AG04449 (cell line): ENCODE data around the gene WWP2.
"Not testable (repeated sequence)": the region's sequence is repeated elsewhere in the genome, so short reads cannot be mapped to it uniquely, and the experiment has no call there.

Experiments used
- CTCF ChIA-PET: fragments of 350-600 bp; formaldehyde crosslinking; extraction: SDS; loops from one replicate; lab custom pipeline; 2021; ENCODE audit warnings: antibody characterized with exemption; lab: Yijun Ruan, JAX
- POLR2A ChIA-PET: fragments of 400-600, 350-600 bp; formaldehyde crosslinking; extraction: SDS; loops from one replicate; lab custom pipeline; 2020; ENCODE audit warnings: antibody characterized with exemption, inconsistent platforms; lab: Yijun Ruan, JAX
- DNase-seq: peaks from one replicate; pipeline ENCODE4 v3.0.0-alpha.2; 2010; ENCODE audit warnings: low read depth, low spot score
- H3K4me3 ChIP-seq: 2 replicates; pipeline ENCODE4 v1.5.1; 2011; ENCODE audit warnings: low read depth, mild to moderate bottlenecking, control low read depth, low read length
- TF ChIP-seq, protein P1 (sequence below): IDR thresholded peaks from one replicate; pipeline ENCODE4 v1.5.1; 2011; ENCODE audit warnings: mild to moderate bottlenecking, moderate library complexity, low read length, control low read depth, inconsistent platforms; ENCODE audit not compliant: insufficient read depth; ENCODE audit errors: missing control alignments

WWP2 gene

DNA sequence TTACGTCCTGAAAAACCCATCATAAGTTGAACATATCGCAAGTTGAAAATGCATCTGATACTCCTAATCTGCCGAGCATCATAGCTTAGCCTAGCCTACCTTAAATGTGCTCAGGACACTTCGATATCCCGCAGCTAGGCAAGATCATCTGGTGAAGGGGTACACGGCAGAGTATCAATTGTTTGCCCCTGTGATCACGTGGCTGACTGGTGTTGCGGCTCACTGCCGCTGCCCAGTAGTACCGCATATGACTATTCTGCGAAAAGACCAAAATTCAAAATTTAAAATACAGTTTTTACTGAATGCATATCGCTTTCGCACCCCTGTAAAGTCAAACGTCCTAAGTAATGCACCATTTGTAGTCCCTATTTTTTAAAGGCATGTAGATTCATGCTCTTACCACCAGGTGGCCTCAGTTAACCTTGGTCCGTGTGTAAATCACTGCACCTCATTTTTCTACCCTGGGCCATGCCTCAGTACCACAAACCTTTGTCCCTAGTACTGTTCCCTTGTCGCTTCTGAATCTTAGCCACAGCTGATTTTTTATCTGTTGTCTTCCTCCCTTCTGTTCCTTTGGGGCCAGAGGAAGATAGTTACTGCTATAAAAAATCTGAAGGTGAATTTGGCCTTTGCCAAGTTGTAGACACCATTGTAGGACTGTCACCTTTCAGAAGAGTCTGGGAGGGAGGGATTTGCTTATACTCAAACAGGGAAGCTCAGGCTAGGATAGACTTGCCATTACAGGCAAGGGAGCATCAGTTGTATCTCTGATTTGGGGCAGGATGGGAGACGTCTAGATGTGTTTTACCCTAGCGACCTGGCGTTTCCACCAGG, 34.4 kb downstream of the WWP2 start:
- CTCF ChIA-PET, result interaction anchor here (0.6 to 13.6 kb wide), 37 partner anchors 9 to 219 kb away, joined by 3 to 598 read pairs (median 5); no protein-coding TSS in a partner anchor
- POLR2A ChIA-PET, result no interaction called here
- no peak overlapping the region for H3K4me3 ChIP-seq
- no peak for DNase-seq
- TF ChIP-seq, protein P1, sequence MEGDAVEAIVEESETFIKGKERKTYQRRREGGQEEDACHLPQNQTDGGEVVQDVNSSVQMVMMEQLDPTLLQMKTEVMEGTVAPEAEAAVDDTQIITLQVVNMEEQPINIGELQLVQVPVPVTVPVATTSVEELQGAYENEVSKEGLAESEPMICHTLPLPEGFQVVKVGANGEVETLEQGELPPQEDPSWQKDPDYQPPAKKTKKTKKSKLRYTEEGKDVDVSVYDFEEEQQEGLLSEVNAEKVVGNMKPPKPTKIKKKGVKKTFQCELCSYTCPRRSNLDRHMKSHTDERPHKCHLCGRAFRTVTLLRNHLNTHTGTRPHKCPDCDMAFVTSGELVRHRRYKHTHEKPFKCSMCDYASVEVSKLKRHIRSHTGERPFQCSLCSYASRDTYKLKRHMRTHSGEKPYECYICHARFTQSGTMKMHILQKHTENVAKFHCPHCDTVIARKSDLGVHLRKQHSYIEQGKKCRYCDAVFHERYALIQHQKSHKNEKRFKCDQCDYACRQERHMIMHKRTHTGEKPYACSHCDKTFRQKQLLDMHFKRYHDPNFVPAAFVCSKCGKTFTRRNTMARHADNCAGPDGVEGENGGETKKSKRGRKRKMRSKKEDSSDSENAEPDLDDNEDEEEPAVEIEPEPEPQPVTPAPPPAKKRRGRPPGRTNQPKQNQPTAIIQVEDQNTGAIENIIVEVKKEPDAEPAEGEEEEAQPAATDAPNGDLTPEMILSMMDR, result peak; percentile 69

DNA sequence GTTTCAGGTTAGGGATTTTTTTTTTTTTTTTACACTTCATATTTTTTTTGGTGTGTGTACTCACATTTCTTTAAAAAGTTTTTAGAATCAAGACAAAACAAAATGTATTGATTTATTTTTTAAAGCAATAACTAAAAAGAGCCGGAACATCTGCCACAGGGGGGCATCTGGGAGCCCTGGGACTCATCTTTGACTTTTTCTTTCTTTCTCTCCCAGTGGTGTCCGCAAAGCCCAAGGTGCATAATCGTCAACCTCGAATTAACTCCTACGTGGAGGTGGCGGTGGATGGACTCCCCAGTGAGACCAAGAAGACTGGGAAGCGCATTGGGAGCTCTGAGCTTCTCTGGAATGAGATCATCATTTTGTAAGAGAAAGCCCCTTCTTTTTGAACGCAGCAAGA, 36.3 kb downstream of the WWP2 start:
- POLR2A ChIA-PET, result no interaction called here
- no peak for DNase-seq
- TF ChIP-seq, protein P1, result peak; percentile 13
- CTCF ChIA-PET, result interaction anchor here (0.8 to 13.6 kb wide), 8 partner anchors 8 to 360 kb away, joined by 3 to 598 read pairs (median 3); no protein-coding TSS in a partner anchor
- H3K4me3 ChIP-seq, result no peak overlapping the region

DNA sequence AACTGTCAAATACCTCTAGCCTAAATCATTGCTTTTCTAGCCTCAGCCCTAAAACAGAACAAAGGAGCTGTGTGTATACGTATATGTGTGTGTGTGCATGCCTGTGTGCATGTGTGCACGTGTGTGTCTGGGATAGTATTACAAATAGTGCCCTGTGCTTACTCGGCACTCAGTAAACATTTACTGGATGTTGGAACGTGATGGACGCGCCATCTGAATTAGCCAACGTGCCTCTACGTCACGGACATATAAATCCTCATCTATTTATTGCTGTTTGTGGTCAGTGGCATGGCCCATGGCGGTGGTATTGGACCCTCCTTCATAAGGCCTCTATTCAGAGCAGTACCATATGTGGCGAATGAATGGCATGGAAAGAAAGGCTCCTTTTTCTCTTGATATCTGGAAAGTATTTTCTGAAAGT, 37.5 kb downstream of the WWP2 start:
- ChIA-PET POLR2A (no interaction called here), CTCF (interaction anchor here (0.8 to 13.6 kb wide), 2 partner anchors 132 to 361 kb away, joined by 3 to 598 read pairs; no protein-coding TSS in a partner anchor)
- TF ChIP-seq, protein P1, result no peak
- H3K4me3 ChIP-seq, result no peak overlapping the region
- DNase-seq, result no peak

DNA sequence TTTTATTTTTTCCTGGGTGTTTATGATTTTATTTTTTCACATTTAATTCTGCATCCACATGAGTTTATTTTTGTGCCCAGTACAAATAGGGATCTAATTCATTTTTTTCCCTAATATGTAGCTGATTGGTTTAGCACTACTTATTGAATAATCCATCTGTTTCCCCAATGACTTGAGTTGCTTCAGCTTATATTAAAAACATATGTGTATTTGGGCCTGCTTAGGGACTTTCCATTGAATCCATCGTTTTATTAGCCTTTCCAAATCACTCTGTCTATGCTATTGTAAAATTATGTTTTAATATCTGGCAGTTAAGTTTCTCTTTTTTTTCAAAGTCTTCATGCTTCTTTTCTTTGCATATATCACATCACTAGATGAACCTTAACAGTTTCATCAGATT, 42.2 kb downstream of the WWP2 start:
- ChIA-PET POLR2A (no interaction called here), CTCF (interaction anchor here (0.6 to 1.7 kb wide), 7 partner anchors 9 to 126 kb away, joined by 3 to 8 read pairs (median 3); partner anchors contain the start of gene NOB1)
- H3K4me3 ChIP-seq, result no peak overlapping the region

DNA sequence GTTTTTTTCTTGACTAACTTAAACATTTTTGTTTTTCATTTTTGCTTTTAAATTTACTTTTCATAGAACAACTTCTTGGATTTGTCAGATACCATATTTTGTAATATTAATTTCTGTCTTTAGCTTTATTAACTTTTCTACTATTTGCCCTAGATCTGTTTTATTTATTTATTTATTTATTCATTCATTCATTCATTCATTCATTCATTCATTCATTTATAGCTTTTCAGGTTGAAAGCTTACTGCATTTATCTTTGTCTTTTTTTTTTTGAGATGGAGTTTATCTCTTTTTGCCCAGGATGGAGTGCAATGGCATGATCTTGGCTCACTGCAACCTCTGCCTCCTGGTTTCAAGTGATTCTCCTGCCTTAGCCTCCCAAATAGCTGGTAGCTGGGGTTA, 44.6 kb downstream of the WWP2 start:
- H3K4me3 ChIP-seq, DNase-seq, POLR2A ChIA-PET: not testable (repeated sequence)
- CTCF ChIA-PET, result interaction anchor here (1.0 to 4.1 kb wide), 5 partner anchors 10 to 131 kb away, joined by 3 to 30 read pairs (median 4); no protein-coding TSS in a partner anchor

More for the DNA sequence above, 42.2 kb downstream of the WWP2 start:
- no peak for DNase-seq
- TF ChIP-seq, protein P1, result no peak

DNA sequence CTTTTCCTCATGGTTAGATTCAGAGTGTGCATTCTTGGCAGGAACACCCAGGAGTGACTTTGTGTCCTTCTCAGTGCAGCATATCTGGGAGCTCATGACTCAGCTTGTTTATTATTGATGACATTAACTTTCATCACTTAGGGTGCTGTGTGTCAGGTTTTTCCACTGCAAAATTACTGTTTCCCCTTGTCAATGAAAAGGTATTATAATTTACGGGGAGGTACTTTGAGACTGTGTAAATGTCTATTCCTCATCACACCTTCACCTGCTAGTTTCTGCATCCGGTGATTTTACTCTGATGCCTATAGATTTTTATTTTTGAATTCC, 50.5 kb downstream of the WWP2 start:
- TF ChIP-seq, protein P1, result no peak
- no peak overlapping the region for H3K4me3 ChIP-seq
- no peak for DNase-seq
- POLR2A ChIA-PET, result no interaction called here
- CTCF ChIA-PET, result interaction anchor here (2.6 to 4.7 kb wide), 2 partner anchors 16 to 118 kb away, joined by 11 to 22 read pairs; no protein-coding TSS in a partner anchor
